Body of pancreas (tissue), 4 donors: ENCODE results near the gene TMEM187. TPM values are rescaled to one million over a fixed set of nuclear protein-coding genes. Genes with fewer than 3 reads are reported as not detected.
A peak's percentile ranks its signal among the peaks of the same experiment; 100 is the strongest.

Source experiments
- ATAC-seq: fragments of 150-250 bp; one replicate; pipeline ENCODE4 v1.9.1; 2016
- DNase-seq, 4 donors: peaks; one replicate each; pipeline ENCODE4 v3.0.0-alpha.2; 2019
- H3K27ac ChIP-seq, 4 donors: fragments of 200-600 bp; sonication (generic); 1 replicate in 3 of 4; 2 replicates in 1 of 4; pipeline versions ENCODE4 v1.5.1 to v1.6.1; 2016 to 2019; ENCODE audit warnings: mild to moderate bottlenecking in 1 of 4, mixed read lengths in 1 of 4, moderate library complexity in 1 of 4
- H3K27me3 ChIP-seq, 2 donors: fragments of 200-600 bp; sonication (generic); one replicate each; pipeline ENCODE4 v1.6.0; 2016; ENCODE audit warnings: mild to moderate bottlenecking in 1 of 2
- H3K36me3 ChIP-seq, 2 donors: fragments of 200-600 bp; sonication (generic); replicated peaks in 1 of 2; 2 replicates each; pipeline ENCODE4 v1.5.1; 2016; ENCODE audit warnings: low read depth in 2 of 2; ENCODE audit not compliant: insufficient read depth in 1 of 2
- H3K4me1 ChIP-seq: fragments of 200-600 bp; sonication (generic); one replicate; pipeline ENCODE4 v1.6.0; 2016
- H3K4me3 ChIP-seq, 2 donors: fragments of 200-600 bp; sonication (generic); 1 replicate in 1 of 2; 2 replicates in 1 of 2; pipeline ENCODE4 v1.5.1; 2016 to 2019
- H3K9me3 ChIP-seq, 3 donors: fragments of 200-600 bp; sonication (generic); 1 replicate in 2 of 3; 2 replicates in 1 of 3; pipeline ENCODE4 v1.5.1; 2016
- POLR2A ChIP-seq, 3 donors: fragments of 450-650 bp; IDR thresholded peaks; one replicate each; pipeline ENCODE4 v1.6.1; 2016; ENCODE audit warnings: antibody characterized with exemption in 3 of 3, mild to moderate bottlenecking in 2 of 3
- WGBS, 2 donors: methylation state at CpG; one replicate each; pipeline ENCODE4 v1.1.5; 2017; 5-methylcytosine and 5-hydroxymethylcytosine counted together
- intact Hi-C: fragments of 100-400 bp; cut with DNase I; formaldehyde crosslinking; loops from one replicate; pipeline ENCODE4 v1.15.1; 2023
- total RNA-seq, 2 donors: library from RNA; depleted of rRNA; stranded (reverse); fragments of >200 nt; gene quantifications; one replicate each; pipeline ENCODE4 v1.1.0, GENCODE V29; 2016
- TF ChIP-seq, protein P1 (sequence below), 7 experiments: fragments of 450-650 bp in 4 of 7; fragments of 200-600 bp in 3 of 7; sonication (generic) in 3 of 7; IDR thresholded peaks; one replicate each; pipeline ENCODE4 v1.5.1; 2016 to 2019; ENCODE audit warnings: antibody characterized with exemption in 7 of 7

Gene TMEM187
- total RNA-seq, 2 donors from 2014 or later: 8.8 to 10.9 TPM

DNA sequence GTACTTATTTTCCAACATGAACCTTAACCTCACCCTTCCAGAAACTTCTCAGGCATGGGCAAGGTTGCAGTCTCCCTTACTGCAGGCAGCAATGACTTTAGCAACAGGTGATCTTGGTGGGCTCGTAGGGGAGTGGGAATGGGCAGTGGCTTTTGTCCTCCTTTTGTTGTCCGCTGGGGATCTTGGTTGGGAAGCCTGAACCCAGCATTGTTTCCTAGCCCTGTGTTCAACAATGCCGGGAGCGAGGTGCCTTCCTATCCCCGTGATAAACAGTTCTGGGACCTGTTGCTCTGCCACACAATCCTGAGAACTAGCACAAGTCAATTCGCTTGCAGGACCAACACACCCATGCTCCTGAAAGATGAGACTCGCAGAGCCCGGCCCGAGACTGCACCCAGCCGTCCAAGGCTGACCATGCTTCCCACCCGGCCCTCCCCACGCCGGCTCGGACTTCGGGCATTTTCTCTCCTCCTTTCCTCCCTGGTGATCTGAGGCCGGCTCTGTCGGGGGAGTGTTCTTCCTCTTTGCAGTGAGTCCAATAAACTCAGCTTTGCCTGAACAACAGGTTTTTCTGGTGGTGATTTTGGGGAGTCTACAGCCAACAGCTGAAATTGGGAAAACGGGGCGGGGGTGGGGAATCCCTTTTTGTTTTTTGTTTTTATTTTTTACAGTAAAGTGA, 26.9 kb downstream of the TMEM187 start:
- no peaks in the 10 kb centered on the region for H3K9me3 ChIP-seq
- ATAC-seq (no peak), DNase-seq (no peak)
- TF ChIP-seq, protein P1, sequence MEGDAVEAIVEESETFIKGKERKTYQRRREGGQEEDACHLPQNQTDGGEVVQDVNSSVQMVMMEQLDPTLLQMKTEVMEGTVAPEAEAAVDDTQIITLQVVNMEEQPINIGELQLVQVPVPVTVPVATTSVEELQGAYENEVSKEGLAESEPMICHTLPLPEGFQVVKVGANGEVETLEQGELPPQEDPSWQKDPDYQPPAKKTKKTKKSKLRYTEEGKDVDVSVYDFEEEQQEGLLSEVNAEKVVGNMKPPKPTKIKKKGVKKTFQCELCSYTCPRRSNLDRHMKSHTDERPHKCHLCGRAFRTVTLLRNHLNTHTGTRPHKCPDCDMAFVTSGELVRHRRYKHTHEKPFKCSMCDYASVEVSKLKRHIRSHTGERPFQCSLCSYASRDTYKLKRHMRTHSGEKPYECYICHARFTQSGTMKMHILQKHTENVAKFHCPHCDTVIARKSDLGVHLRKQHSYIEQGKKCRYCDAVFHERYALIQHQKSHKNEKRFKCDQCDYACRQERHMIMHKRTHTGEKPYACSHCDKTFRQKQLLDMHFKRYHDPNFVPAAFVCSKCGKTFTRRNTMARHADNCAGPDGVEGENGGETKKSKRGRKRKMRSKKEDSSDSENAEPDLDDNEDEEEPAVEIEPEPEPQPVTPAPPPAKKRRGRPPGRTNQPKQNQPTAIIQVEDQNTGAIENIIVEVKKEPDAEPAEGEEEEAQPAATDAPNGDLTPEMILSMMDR (IDR thresholded peaks at IDR 0.05): no peak
- no peak for TF ChIP-seq POLR2A (IDR thresholded peaks at IDR 0.05)
- no peak overlapping the region for H3K4me3 ChIP-seq
- peaks cover 3% of the 10 kb centered on the region for H3K4me1 ChIP-seq
- no peaks in the 10 kb centered on the region for H3K36me3 ChIP-seq
- no peak overlapping the region for H3K27ac ChIP-seq
- intact Hi-C loops: no loop called here
- no peaks in the 10 kb centered on the region for H3K27me3 ChIP-seq
- 44 to 47% methylated on average over 2 to 18 of the region's 19 CpGs for WGBS, 2 donors

DNA sequence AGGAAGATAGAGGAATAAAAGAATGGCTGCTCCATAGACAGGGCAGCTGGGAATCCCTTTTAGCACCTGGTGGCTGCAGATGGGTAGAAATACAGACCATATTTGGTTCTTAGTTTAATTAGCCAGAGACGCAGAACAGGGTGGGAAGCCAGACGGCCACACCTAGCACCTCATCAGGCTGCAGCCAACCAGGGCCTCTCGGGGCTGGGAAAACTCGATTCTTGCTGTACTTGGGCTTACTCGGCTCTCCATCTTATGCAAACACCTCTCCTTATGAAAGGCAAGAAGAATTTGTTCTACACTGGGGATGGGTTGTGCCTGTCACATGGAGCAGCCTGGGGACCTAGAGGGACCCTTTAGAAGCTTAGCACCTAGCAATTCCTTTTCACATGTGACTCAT, 27.5 kb downstream of the TMEM187 start:
- H3K27ac ChIP-seq: no peak overlapping the region
- 57% methylated on average over 3 to 4 of the region's 5 CpGs for WGBS, 2 donors
- TF ChIP-seq POLR2A (IDR thresholded peaks at IDR 0.05): no peak
- DNase-seq: no peak
- no peak for ATAC-seq
- H3K27me3 ChIP-seq: no peaks in the 10 kb centered on the region
- H3K4me3 ChIP-seq: no peak overlapping the region
- peaks cover 3% of the 10 kb centered on the region for H3K4me1 ChIP-seq
- intact Hi-C loops: no loop called here
- H3K9me3 ChIP-seq: no peaks in the 10 kb centered on the region
- H3K36me3 ChIP-seq: no peaks in the 10 kb centered on the region

DNA sequence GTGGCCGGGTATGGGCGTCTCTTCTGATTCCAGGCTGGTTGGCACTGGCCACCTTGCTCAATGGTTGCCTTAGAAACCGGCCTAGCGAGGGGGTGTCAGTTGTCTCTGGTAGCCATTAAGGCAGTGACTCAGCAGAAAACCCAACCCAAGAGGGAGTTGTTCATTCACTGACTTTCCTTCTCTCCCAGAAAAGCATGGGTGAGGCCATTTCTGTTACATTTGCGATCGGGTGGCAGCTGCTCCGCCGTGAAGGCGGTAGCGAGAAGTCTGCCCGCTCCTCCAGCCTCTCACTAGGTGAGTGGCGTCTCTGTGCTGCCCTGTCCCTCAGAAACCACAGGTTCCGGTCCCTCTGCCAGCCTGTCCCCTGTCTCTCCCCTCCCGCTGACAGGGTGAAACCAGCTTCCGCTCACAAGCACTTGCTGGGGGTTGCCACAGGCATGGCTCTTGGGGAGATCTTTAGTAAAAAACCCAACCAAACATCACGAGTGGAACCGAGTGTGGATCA, 29.7 kb downstream of the TMEM187 start:
- Histone ChIP-seq H3K4me3 (no peak overlapping the region), H3K36me3 (no peaks in the 10 kb centered on the region), H3K27ac (peak overlapping the region in 2 of 4 donors; percentile 36 to 53), H3K4me1 (peaks cover 3% of the 10 kb centered on the region), H3K27me3 (no peaks in the 10 kb centered on the region), H3K9me3 (no peaks in the 10 kb centered on the region)
- peak; percentile 50 for ATAC-seq
- DNase-seq: peak in 1 of 4 donors; percentile 51
- 57 to 73% methylated on average over 5 to 12 of the region's 17 CpGs for WGBS, 2 donors
- intact Hi-C loops: no loop called here
- TF ChIP-seq, protein P1 (IDR thresholded peaks at IDR 0.05): no peak
- TF ChIP-seq POLR2A (IDR thresholded peaks at IDR 0.05): no peak

DNA sequence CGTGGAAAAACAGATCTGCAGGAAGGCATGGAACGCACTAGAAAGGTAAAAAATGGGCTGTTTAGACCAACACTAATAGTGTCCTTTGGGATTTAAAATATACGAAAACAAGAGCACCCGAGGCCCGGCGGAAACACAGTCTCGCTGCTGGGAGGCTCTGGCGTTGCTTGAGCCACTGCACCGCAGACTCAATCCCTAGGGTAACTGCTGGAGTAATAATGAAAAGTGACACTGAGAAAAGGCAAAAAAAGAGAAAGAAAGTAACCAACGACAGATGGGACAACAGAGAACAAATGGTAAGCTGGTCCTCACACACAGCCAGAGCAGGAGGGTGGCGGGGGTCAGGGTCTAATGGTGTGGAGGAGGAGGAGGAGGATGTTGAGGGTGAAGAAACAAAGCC, 31.8 kb downstream of the TMEM187 start:
- Histone ChIP-seq H3K9me3 (no peaks in the 10 kb centered on the region), H3K4me1 (peaks cover 3% of the 10 kb centered on the region), H3K4me3 (no peak overlapping the region), H3K27me3 (no peaks in the 10 kb centered on the region), H3K36me3 (no peaks in the 10 kb centered on the region), H3K27ac (no peak overlapping the region)
- ATAC-seq: no peak
- no peak for TF ChIP-seq POLR2A (IDR thresholded peaks at IDR 0.05)
- TF ChIP-seq, protein P1 (IDR thresholded peaks at IDR 0.05): no peak
- no peak for DNase-seq
- WGBS, 2 donors: 82 to 90% methylated on average over 10 to 11 of the region's 11 CpGs
- intact Hi-C loops: no loop called here

DNA sequence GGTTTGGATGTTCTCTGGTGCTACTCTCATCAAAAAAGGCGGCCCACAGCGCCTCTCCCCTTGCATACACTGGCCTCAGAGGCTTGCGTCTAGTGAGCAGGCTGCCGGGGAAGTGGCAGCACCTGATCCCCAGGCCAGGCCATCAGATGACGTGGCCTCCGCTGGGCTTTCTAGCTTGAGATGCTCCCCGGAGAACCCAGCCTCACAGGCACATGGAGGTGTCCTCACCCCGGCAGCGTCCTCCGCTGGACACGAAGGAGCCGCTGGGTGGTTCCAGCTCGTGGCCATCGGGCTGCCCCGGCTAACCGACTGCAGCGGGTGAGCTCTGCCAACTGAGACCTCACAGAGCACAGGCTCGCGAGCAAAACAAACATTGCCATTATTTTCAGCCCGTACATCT, 34.4 kb downstream of the TMEM187 start:
- no peaks in the 10 kb centered on the region for H3K27me3 ChIP-seq
- no peaks in the 10 kb centered on the region for H3K36me3 ChIP-seq
- TF ChIP-seq, protein P1 (IDR thresholded peaks at IDR 0.05): no peak
- TF ChIP-seq POLR2A (IDR thresholded peaks at IDR 0.05): no peak
- no peak overlapping the region for H3K27ac ChIP-seq
- WGBS, 2 donors: 95 to 99% methylated on average over 3 to 14 of the region's 20 CpGs
- H3K9me3 ChIP-seq: no peaks in the 10 kb centered on the region
- DNase-seq: no peak
- H3K4me3 ChIP-seq: no peak overlapping the region
- intact Hi-C loops: no loop called here
- no peak for ATAC-seq
- H3K4me1 ChIP-seq: peaks cover 21% of the 10 kb centered on the region
